ENCODE results near the gene PSMA7. TPM values are rescaled to one million over a fixed set of nuclear protein-coding genes. Genes with fewer than 3 reads are reported as not detected.
A peak's percentile ranks its signal among the peaks of the same experiment; 100 is the strongest.
"Not testable (repeated sequence)": the region's sequence is repeated elsewhere in the genome, so short reads cannot be mapped to it uniquely, and the experiment has no call there.

PSMA7 gene
- total RNA-seq, 1 experiment from 2014 or later, result 722 TPM

DNA sequence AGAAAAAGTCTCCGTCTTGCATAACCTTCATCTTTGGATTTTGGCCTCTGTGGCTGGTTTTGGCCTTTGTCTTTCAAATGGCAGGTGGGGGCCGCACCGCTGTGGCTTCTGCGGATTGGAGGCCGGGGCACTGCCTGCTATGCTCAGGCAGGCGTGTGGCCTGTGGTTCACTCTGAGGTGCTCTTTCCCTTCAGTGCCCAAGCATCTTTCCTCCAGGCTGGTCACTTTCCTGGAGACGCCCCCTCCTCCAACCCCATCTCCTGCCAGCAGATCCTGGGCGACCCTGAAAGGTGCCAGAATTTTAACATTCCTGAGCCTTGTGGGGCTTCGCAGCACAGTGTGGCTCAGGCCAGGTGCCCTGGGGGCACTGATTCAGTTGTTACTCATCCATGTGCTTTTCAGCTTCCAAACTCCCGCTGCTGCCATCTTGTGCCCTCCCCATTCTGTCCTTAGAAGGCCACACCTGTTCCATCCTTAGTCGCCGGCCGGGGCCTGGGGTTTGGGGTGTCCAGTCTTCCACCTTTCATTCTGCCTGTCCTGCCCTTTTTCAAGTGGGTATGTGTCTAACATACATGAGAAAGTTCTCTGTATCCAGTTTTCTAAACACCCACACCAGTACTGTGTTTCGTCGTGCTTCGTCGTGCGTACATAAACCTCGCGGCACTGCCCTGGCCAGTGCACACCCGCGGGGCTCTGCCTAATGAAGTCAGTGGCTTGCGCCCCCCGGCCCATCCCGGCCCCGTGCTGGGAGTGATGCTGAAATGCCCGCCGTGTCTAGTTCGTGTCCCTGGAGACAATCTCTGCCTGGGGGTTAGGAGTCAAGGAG is 12.4 kb upstream of the PSMA7 start:
- peak; percentile 62 for DNase-seq (ENCODE audit: low read depth)

GRCh38 chr20:62151835-62152364 is 8.7 kb upstream of the PSMA7 start:
- DNase-seq (ENCODE audit: low read depth), result no peak

DNA sequence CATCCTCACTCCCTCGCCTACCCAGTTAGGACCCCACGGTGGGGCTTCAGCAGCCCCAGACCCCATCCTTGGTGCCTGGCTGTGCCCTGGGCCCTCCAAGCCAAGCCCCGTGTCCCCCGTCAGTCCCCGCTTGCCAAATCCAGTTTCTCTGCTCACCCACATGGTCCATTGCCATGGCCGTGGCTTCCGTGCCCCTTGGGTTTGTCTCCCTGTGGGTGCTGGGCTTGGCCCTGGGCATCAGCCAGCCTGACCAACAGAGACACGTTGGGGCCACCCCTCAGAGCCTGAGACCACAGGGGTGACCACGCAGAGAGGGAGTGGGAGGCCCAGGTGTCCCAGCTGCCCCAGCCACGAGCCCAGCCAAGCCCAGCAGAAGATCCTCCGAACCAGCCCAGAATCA is 8.0 kb upstream of the PSMA7 start:
- DNase-seq (ENCODE audit: low read depth), result no peak

DNA sequence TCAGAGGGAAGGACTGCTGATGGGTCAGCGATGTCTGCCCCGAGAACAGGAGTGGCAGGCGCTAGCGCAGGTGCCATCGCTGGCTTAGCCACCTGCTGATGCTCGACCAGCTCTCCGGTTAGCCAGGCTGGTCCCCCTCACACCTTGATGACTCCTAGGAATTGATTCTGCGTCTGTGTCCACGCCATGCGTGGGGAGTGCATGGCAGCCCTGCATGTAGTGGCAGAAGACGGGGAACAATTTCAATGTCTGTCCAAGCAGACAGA is 7.0 kb upstream of the PSMA7 start:
- no peak for DNase-seq (ENCODE audit: low read depth)

GRCh38 chr20:62149532-62150309 is 6.5 kb upstream of the PSMA7 start:
- DNase-seq (ENCODE audit: low read depth), result no peak

DNA sequence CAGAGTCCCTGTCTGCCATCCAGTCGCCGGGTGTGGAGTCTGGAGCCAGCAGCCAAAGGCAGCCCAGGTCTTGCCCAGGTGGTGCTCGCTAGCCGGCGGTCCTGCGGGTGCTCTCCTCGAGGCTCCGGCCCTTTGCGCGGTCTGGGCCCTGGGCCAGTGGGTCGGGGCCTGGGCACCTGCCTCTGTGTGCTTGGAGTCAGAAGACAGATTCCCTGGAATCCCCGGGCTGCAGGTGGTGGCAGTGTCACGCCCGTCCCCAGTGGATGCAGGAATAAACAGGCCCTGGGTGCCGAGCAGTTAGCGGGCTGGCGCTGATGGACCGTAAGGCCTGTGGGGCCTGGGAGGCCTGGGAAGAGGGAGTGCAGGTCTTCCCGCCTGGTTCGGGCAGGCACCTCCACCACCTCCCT is 5.7 kb upstream of the PSMA7 start:
- DNase-seq (ENCODE audit: low read depth), result no peak

DNA sequence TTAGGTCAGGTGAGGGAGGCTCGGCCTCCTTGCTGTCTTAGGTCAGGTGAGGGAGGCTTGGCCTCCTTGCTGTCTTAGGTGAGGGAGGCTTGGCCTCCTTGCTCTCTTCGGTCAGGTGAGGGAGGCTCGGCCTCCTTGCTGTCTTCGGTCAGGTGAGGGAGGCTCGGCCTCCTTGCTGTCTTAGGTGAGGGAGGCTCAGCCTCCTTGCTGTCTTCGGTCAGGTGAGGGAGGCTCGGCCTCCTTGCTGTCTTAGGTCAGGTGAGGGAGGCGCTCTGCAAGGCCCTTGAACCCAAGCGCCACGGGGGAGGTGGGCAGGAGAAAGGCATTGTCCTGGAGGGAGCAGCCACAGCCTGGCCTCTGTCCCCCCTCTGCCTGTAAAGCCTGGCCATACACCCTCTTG is 5.2 kb upstream of the PSMA7 start:
- DNase-seq (ENCODE audit: low read depth), result not testable (repeated sequence)

DNA sequence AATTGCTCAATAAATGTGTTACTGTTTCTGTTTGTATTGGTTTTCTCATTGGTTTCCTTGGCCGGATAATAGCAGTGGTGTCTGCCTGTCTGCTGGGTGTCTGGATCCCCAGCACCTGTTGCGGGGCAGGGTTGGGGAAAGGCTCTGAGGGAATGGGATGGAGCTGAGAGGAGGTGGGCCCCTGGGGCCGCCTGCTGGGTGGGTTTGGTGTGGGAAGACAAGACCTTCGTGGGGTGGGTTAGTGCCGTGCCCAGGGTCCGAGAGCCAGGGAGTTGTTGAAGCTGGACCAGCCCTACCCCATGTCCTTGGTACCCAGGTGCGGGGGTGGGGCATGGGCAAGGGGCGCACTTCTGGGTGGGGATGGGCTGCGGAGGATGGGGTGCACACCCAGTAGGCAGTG is 4.3 kb upstream of the PSMA7 start:
- DNase-seq (ENCODE audit: low read depth), result no peak

- DNase-seq (ENCODE audit: low read depth), result no peak
These were observed 3.9 kb upstream of the PSMA7 start for GRCh38 chr20:62147125-62147524.

- no peak for DNase-seq (ENCODE audit: low read depth)
These were observed 3.0 kb upstream of the PSMA7 start for GRCh38 chr20:62146019-62146755.

GRCh38 chr20:62145688-62146018 is 2.5 kb upstream of the PSMA7 start:
- DNase-seq (ENCODE audit: low read depth), result no peak

DNA sequence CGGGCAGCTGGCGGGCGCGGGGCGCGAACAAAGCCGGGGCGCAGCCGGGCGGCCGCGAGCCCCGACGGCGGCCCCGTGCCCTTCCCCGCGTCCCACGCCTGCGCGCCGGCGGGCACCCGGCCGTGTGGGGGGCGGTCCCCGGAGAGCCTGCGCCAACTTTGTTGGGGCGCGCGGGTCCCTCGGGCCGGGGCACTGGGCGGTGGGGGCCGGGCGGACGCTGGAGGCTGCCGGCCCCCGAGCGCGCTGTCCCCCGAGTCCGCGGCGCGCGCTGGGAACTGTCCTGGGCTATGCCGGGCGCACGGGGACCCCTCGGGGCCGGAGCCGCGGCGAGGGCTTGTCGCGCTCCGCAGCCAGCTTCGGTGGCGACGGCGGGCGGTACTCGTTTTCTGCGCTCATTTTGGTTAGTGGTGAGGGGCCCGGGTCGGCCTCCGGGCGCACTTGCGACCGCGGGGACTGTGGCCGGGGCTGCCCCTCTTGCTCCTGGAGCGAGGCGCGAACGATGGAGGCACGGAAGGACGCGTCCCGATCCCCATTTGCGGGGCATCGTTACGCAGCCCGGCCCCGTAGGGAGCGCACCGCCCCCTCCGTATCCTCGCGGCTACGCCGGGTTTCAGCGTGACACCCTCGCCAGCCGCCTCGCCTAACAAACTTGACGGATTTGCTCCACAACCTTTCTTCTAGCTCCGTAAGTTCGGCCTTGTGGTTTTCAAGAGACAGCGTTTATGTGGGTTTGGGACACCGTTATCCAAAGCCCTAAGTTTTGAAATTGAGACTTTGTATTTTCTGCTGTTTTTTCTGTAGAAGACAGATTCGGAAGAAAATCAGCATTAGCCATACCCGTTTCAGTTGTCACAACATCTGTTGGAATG is 997 bp upstream of the PSMA7 start:
- peak; percentile 71 for DNase-seq (ENCODE audit: low read depth)

- DNase-seq (ENCODE audit: low read depth), result no peak
These were observed 728 bp downstream of the PSMA7 start for GRCh38 chr20:62142252-62143080.

- DNase-seq (ENCODE audit: low read depth), result no peak
These were observed 1.6 kb downstream of the PSMA7 start for GRCh38 chr20:62141397-62142251.

- DNase-seq (ENCODE audit: low read depth), result no peak
These were observed 2.2 kb downstream of the PSMA7 start for GRCh38 chr20:62141043-62141396.

DNA sequence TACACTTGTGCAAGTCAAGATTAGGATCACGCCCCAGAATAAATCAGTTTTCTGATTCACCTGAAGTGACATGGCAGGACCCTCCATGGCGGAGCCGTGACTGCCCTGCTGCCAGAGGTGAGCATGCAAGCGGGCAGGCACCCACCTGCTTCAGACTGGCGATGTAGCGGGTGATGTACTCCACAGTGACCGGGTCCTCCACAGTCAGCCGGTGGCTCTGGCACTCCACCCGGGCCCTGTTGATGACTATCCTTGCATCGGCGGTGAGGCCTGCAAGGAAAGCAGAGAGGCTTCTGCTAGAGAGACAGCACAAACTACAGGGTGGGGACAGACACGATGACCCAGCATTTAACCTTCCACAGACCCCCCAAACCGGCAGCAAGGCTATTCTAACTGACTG is 3.6 kb downstream of the PSMA7 start:
- DNase-seq (ENCODE audit: low read depth), result no peak

DNA sequence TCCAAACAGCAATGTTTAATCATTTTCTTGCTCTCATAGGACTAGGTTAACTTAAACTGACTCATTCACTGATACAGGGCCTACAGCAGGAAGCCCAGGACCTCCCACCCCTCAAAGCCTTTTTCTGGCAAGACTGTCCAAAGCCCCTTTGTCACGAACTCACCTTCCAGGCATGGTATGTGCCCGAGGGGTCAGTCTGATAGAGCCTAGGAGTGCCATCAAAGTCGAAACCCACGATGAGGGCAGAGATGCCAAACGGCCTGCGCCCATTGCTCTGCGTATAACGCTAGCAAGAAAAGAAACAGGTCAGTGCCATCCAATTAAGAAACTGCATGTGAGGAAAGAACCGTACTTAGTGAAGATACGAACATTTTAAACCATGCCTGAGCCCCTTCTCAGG is 4.3 kb downstream of the PSMA7 start:
- no peak for DNase-seq (ENCODE audit: low read depth)

GRCh38 chr20:62138204-62138543 is 5.0 kb downstream of the PSMA7 start:
- DNase-seq (ENCODE audit: low read depth), result no peak

DNA sequence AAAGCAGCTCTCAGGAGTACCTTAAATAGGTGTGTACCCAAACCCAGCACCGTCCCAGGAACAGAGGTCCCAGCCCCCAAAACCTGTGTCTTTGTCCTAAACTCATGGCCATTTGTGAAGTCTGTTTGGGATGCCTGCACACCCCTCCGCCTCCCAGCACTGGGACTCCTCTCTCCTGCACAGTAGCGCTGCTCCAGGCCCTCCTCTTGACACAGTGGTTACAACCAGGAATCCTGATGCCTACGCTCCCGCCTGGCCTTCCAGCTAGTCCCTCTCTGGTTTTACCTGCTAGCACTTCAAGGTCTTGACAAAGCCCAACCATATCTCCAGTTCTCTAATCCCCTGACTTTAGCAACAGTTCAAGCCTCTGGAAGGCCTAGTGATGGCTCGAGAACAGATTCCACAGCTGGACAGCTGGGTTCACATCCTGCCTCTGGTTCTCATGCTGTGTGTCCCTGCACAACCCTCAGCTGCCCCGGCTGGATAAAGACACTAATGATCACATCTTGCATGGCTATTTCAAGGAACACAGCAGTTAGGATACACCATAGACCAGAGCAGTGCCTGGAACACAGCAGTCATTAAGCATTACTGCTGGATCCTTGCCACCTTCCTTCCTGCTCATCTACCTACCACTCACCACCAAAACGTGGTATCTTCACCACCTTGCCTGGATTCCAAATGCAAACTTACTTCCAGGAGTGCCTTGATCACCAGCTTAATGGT is 5.6 kb downstream of the PSMA7 start:
- DNase-seq (ENCODE audit: low read depth), result no peak

GRCh38 chr20:62137092-62137384 is 6.2 kb downstream of the PSMA7 start:
- no peak for DNase-seq (ENCODE audit: low read depth)
